Stimulated activated effector memory CD8-positive, alpha-beta T cell treated with anti-CD3 and anti-CD28 coated beads, Interleukin-12 subunit alpha, Interleukin-12 subunit beta, amount 100 ng/mL, for 72 hours (primary cell): ENCODE data around the gene TMEM132D.

ENCODE experiments used
- ATAC-seq: fragments of 150-1000 bp; cut with Tn5 transposase; 2 replicates; pipeline ENCODE4 v1.10.0; 2021
- DNase-seq, 2 donors: peaks; one replicate each; pipeline ENCODE4 v3.0.0; 2021 to 2022; ENCODE audit warnings: low spot score in 2 of 2
- H3K27ac Mint-ChIP-seq: one replicate; pipeline ENCODE4 v1.8.0; 2022; ENCODE audit warnings: mild to moderate bottlenecking, mixed read lengths
- H3K36me3 Mint-ChIP-seq: one replicate; pipeline ENCODE4 v1.8.0; 2022; ENCODE audit warnings: mild to moderate bottlenecking, mixed read lengths
- H3K4me1 Mint-ChIP-seq: one replicate; pipeline ENCODE4 v1.8.0; 2022; ENCODE audit warnings: mixed read lengths
- H3K4me3 Mint-ChIP-seq: one replicate; pipeline ENCODE4 v1.8.0; 2022; ENCODE audit warnings: mild to moderate bottlenecking, mixed read lengths
- H3K9me3 Mint-ChIP-seq: one replicate; pipeline ENCODE4 v1.8.0; 2022; ENCODE audit warnings: mixed read lengths

The TMEM132D gene

DNA sequence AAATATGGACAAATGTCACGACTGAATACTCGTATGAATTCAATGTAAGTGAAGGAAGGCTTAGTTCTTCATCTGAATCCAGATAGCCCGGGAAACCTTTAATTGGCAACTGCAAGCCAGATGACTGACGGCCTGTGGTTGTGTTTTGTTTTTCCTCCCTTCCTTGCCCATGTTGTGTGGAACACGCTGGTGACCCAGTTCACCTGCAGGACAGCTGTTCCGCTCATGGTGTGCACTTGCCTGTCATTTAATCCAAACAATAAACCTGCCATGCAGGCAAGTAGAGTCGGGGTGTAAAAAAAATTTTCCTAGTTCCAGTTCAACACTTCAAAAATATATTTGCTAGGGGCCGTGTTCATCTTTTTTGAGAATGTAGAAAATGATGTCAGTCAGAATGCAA lies 88.0 kb downstream of the TMEM132D start:
- DNase-seq, result no peak
- H3K36me3 Mint-ChIP-seq, result no peaks in the 10 kb centered on the region
- H3K4me1 Mint-ChIP-seq, result no peaks in the 10 kb centered on the region
- no peak for ATAC-seq
- H3K9me3 Mint-ChIP-seq, result no peaks in the 10 kb centered on the region
- no peak overlapping the region for H3K27ac Mint-ChIP-seq
- no peak overlapping the region for H3K4me3 Mint-ChIP-seq

DNA sequence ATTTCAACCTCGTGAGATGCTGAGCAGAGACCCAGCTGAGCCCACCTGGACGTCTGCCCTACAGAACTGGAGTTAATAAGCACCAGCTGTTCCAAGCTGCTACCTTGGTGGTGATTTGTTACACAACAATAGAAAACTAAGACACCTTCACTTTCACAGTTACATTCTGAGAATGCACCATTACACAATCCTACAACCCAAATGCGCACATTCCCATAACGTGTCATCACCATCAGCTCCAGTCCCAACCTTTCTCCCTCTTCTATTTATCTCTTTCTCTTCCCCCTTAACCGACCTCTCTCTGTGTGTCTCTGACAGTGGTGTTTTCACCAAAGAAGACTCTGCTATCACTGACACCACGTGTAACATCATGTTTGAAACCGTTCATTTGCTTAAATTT lies 91.9 kb downstream of the TMEM132D start:
- H3K9me3 Mint-ChIP-seq, result peaks cover 6% of the 10 kb centered on the region

DNA sequence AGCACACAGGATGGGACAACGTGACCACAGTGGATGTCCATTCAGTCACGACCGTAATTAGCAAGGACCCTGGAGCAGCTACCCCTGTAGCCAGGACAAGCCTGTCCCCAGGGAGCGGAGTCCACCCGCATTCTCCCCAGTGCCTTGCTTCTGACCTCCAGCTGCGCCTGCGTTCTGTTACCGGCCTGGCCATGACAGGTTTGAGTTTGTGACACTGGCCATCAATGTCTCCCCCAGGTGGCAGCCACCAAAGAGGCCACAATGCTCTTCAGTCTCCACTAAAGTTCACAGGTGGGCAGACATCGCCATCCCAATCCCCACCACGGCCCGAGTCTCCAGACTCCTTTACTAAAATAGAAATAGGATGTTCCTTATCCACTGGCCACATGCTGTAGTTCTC lies 96.7 kb downstream of the TMEM132D start:
- Mint-ChIP-seq H3K4me3 (no peak overlapping the region), H3K9me3 (peaks cover 6% of the 10 kb centered on the region), H3K27ac (no peak overlapping the region), H3K4me1 (no peaks in the 10 kb centered on the region), H3K36me3 (no peaks in the 10 kb centered on the region)
- DNase-seq, result no peak
- ATAC-seq, result no peak

More for the DNA sequence above, 91.9 kb downstream of the TMEM132D start:
- DNase-seq, result no peak
- no peaks in the 10 kb centered on the region for H3K4me1 Mint-ChIP-seq
- H3K4me3 Mint-ChIP-seq, result no peak overlapping the region
- no peak for ATAC-seq
- H3K36me3 Mint-ChIP-seq, result no peaks in the 10 kb centered on the region
- no peak overlapping the region for H3K27ac Mint-ChIP-seq

DNA sequence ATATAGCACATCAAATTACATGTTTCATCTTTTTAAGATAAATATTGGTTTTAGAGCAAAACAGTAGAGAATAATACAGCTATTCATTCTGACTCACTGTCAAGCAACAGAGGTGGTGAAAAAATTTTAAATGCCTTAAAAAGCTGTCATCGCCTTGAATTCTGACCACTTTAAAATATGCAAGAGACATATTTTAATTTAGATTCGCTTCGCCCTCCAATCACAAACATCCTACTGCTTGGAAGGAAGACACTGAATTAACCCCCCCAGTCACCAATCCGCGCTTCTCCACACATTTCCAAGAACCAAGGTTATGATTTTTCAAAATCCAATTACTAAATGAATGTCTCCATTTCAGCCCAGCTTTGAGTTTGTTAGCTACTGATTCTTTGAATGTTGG lies 112.4 kb downstream of the TMEM132D start:
- Mint-ChIP-seq H3K4me1 (no peaks in the 10 kb centered on the region), H3K9me3 (peaks cover 5% of the 10 kb centered on the region), H3K36me3 (no peaks in the 10 kb centered on the region), H3K4me3 (no peak overlapping the region), H3K27ac (no peak overlapping the region)
- ATAC-seq, result no peak
- no peak for DNase-seq

DNA sequence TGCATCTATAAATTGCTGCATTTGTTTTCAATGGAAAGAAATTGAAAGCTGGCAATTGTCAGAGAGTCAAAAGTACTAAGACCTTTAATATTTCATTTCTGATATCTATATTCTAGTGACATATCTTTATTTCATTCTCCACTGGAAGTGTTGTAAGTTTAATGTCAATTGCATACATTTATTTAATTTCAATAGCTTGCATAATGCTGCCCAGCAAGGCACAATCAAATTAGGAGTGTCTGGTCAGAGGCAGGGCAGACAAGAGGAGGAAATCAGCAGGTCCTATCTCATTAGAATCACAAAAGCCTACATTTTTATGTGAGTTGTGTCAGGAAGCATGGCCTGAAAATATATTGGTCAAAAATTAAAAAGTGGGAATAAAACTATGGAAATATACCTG lies 112.9 kb downstream of the TMEM132D start:
- H3K27ac Mint-ChIP-seq, result no peak overlapping the region
- ATAC-seq (no peak), DNase-seq (no peak)
- H3K4me3 Mint-ChIP-seq, result no peak overlapping the region
- no peaks in the 10 kb centered on the region for H3K4me1 Mint-ChIP-seq
- no peaks in the 10 kb centered on the region for H3K36me3 Mint-ChIP-seq
- H3K9me3 Mint-ChIP-seq, result peaks cover 9% of the 10 kb centered on the region

DNA sequence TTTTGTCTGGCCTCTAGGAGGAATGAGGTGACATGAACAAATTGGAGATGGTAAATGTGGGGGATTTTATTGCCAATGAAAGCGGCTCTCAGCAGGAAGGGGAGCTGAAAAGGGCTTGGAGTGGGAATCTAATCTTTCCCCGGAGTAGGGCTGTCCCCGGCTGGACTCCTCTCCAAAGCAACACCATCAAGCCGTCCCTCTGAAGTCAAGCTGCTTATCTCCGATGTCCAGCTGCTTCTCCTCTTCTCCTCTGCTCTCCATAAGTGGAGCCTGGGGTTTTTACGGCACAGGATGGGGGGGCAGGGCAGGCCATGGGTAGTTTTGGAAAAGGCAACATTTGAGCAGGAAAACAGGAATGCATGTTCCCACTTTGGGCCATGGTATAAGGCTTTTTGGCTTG lies 113.5 kb downstream of the TMEM132D start:
- no peak for ATAC-seq
- DNase-seq, result no peak
- H3K4me1 Mint-ChIP-seq, result no peaks in the 10 kb centered on the region
- H3K36me3 Mint-ChIP-seq, result no peaks in the 10 kb centered on the region
- H3K4me3 Mint-ChIP-seq, result no peak overlapping the region
- no peak overlapping the region for H3K27ac Mint-ChIP-seq
- peaks cover 10% of the 10 kb centered on the region for H3K9me3 Mint-ChIP-seq

DNA sequence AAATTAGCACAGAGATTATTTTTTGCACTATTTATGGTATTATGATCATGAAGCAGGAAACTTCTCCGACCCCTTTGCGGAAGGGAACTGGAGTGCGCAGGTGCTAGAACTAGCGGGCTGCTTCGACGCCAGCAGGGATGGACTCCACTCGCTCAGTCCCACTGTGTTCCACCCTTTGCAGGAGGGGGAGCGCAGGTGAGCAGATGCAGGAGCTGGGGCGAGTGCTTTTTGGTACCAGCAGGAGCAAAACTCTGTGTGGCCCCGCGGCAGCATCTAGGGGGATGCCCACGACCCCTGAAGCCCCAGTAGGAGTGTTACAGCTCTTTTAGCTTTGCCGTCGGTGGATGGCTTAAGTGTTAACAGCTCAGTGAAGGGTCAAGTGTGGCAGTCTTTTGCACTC lies 113.9 kb downstream of the TMEM132D start:
- Mint-ChIP-seq H3K9me3 (peaks cover 10% of the 10 kb centered on the region), H3K27ac (no peak overlapping the region), H3K4me1 (no peaks in the 10 kb centered on the region), H3K36me3 (no peaks in the 10 kb centered on the region), H3K4me3 (no peak overlapping the region)
- ATAC-seq (no peak), DNase-seq (no peak)

DNA sequence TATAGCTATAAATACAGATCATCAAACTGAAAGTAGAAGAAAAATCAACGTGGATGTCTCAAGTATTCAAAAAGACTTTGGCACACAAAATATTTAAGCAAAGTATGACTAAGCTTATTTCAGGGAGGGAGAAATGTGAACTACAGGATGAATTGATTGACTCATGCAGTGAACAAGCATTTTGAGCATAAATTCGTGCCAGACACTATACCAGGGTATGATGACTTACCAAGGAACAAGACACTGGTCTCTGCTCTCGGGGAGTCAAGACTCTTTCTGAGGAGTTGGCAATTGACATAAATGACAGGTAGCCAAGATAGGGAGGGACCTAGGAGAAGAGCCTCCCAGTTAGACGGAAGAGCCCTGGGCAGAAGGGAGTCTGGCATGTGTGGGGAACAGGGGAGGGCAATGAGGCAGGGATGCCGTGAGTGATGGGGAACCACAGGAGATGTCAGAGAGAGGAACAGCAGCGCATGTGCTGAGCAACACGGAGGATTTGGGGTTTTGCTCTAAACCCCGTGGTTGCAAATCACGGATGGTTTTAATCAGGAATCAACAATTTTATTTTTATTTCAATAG lies 115.2 kb downstream of the TMEM132D start:
- Mint-ChIP-seq H3K27ac (no peak overlapping the region), H3K4me1 (no peaks in the 10 kb centered on the region), H3K4me3 (no peak overlapping the region), H3K9me3 (peaks cover 12% of the 10 kb centered on the region), H3K36me3 (no peaks in the 10 kb centered on the region)
- ATAC-seq (no peak), DNase-seq (no peak)

DNA sequence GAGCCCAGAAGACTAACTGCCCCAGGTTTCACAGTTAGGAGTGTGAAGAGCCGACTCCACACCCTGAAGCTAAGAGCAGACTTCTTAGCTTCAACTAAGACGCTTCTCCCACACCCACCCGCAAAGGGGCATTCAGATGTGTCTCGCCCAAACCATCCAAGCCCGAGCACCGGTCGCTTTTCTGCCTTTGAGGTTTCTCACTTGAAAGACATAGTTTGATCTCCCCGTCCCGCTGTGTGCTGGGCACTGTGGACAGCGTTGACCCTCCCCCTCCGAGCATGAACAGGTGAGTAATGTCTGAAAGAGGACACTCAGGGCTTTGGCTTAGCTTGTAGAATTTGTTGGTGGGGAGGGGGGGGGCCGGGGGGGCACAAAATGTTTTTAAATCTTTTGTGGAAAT lies 123.8 kb downstream of the TMEM132D start:
- Mint-ChIP-seq H3K4me1 (no peaks in the 10 kb centered on the region), H3K4me3 (no peak overlapping the region), H3K27ac (no peak overlapping the region), H3K36me3 (no peaks in the 10 kb centered on the region), H3K9me3 (peaks cover 2% of the 10 kb centered on the region)
- ATAC-seq (no peak), DNase-seq (no peak)

DNA sequence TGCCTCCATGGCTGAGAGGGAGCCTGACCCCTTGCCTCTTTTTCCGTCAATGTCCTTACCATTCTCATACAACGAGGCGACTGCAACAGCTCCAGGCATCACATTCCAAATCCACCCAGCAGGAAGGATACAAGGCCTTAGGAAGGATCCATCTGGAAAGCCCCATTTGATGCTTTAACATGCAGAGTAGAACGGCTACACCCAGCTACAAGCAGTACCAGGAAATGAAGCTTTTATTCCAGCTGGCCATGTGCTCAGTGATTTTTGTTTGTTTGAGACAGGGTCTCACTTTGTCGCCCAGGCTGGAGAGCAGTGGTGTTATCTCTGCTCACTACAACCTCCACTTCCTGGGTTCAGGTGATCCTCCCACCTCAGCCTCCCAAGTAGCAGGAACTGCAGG lies 124.8 kb downstream of the TMEM132D start:
- Mint-ChIP-seq H3K36me3 (no peaks in the 10 kb centered on the region), H3K9me3 (peaks cover 2% of the 10 kb centered on the region), H3K27ac (no peak overlapping the region), H3K4me1 (no peaks in the 10 kb centered on the region), H3K4me3 (no peak overlapping the region)
- DNase-seq, result no peak
- no peak for ATAC-seq

DNA sequence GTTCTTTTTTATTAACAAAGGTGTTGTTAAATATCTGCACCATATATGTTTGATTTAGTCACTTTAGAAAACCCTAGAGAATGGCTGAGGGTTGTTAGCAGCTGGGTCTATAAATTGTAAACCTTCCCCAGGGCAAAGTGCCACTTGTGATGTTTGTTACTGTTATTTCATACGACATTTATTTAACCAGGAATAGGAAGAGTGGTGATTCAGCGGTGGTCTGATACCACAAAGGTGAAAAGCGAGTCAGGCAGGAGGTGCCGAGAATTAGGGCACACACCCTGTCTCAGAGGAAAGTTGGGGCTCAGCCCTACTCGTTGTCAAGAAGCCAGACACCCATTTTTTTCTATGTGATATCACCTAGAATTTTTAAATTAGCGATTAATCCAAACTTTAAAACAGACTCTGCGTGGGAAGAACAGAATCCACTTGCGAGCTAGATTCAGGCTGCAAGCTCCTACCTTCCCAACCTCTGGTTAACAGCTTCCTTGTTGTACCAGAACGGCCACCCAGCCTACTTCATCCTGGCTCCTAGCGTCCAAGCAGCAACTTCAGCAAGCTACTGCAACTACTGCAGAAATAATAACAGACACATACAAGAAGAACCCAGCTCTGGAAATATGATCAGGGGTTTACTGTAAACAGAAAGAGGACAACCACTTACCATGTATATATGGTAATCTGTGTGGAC lies 126.7 kb downstream of the TMEM132D start:
- no peak for DNase-seq
- Mint-ChIP-seq H3K4me1 (no peaks in the 10 kb centered on the region), H3K9me3 (peaks cover 5% of the 10 kb centered on the region), H3K27ac (no peak overlapping the region), H3K36me3 (no peaks in the 10 kb centered on the region), H3K4me3 (no peak overlapping the region)
- ATAC-seq, result no peak

DNA sequence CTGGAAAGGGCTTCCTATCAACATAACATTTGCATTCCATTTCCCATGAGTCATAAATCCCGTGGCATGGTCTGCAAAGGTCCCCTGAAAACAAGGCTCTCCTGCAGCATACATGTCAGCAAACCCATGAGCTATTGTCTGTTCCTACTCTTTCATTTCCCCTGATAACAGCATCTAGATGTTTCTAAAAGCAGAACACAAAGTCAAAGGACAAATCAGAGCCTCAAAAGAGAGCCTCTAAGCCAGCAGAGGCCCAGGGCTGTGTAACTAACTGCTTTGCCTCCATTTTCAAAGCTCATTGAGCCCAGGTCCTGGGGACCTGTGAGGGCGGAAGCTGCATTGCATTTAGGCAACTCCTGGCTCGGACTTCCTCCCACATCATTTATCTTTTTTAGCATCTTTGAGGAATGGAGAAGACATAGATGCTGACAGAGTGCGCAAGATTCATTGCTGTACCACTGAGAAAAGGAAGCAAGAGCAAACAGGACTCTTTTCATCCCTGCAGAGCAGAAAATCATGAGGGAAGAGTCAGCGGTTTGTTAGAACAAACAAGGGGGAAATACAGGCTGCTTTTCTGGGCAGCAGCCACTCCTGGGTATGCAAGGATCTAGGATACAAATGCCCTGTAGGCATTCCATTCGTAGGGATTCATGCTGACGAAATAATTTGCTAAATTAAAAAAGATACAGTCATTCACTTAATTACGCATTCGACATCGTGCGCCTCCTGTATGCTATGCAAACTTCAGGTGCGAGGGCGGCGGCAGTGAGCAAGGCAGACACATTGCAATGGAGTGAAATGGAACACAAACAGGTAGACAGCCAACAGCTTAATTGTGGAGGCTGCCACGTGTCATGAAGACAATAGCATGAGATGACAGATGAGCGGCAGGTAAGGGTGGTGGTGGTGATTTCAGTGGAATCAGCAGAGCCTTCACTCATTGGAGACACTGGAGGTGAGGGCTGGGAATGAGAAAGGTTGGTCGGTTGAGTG lies 131.0 kb downstream of the TMEM132D start:
- DNase-seq (no peak), ATAC-seq (no peak)
- Mint-ChIP-seq H3K4me1 (no peaks in the 10 kb centered on the region), H3K27ac (no peak overlapping the region), H3K9me3 (peaks cover 5% of the 10 kb centered on the region), H3K4me3 (no peak overlapping the region), H3K36me3 (no peaks in the 10 kb centered on the region)

DNA sequence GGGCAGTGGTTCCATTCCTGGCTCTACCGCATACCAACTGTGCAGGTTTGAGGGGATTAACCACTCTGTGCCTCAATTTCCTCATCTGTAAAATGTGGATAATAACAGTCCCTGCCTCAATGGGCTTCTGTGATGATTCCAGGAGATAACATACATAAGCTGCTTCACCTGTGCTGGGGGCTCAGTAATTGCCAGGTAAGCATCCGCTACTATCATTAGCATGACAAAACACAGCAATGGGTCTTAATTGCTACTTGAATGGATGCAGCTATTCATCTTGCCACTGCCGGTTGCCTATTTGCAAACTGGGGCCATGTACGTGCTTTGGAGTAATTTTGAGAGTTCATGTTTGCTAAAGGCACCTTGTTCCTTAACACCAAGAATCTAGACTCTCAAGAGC lies 132.6 kb downstream of the TMEM132D start:
- Mint-ChIP-seq H3K4me3 (no peak overlapping the region), H3K9me3 (peaks cover 13% of the 10 kb centered on the region), H3K27ac (no peak overlapping the region), H3K36me3 (no peaks in the 10 kb centered on the region), H3K4me1 (no peaks in the 10 kb centered on the region)
- no peak for DNase-seq
- ATAC-seq, result no peak

DNA sequence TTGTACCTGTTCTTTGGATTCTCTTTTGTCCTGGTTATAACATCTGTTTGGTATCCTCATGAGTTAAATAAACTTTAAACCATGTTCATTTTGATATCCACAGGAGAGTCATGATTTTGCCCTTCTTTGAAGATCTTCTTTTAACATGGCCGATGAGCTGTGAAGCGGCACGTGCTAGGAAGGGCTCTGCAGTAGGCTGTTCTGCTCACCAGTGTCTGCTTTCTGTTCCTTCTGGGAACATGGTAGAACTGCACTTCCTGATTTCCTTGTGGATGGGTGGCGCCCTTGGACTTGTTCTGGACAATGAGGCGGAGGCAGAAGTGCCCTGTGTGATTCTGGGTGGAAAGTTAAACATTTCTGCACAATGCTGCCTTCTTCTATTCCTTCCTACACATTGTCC lies 138.1 kb downstream of the TMEM132D start:
- DNase-seq (no peak), ATAC-seq (no peak)
- Mint-ChIP-seq H3K36me3 (no peaks in the 10 kb centered on the region), H3K27ac (no peak overlapping the region), H3K9me3 (peaks cover 19% of the 10 kb centered on the region), H3K4me3 (no peak overlapping the region), H3K4me1 (no peaks in the 10 kb centered on the region)

DNA sequence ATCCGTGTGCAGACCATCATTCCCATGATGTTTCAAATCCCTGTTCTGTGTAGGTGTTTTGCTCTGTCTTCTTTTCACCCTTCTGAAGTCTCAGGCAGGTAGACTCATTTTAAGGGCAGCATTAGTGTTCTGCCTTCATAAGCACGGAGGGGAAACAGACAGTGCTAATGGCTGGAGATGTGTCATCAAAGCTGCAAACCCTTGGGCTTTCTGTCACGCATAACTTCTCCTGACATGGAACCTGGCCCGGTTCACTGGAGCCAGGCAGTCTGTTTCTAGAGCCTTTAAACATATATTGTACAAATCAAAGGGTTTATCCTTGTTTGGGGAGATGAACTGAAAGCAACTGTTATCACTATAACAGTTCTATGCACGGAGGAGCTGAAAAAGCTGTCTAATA lies 141.4 kb downstream of the TMEM132D start:
- H3K9me3 Mint-ChIP-seq, result peaks cover 19% of the 10 kb centered on the region
- DNase-seq (no peak), ATAC-seq (no peak)
- no peak overlapping the region for H3K4me3 Mint-ChIP-seq
- H3K4me1 Mint-ChIP-seq, result no peaks in the 10 kb centered on the region
- no peaks in the 10 kb centered on the region for H3K36me3 Mint-ChIP-seq
- no peak overlapping the region for H3K27ac Mint-ChIP-seq

DNA sequence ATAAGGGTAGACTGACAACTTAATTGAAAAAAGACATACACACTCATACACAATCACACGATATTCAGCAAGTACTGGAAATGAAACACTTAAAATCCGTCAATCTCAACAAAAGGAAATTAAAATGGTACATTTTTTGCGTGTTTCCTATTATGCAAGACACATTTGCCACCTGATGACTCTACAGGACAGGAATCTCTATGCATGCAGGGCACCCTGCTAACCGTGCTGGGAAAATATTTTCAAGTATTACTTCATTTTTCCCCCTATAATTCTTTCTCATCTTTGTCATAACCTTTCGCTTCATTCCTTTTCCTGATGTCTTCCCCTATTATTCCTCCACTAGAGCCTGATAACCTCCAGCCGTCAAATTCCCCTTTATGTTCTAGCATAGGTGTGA lies 150.2 kb downstream of the TMEM132D start:
- Mint-ChIP-seq H3K27ac (no peak overlapping the region), H3K4me1 (no peaks in the 10 kb centered on the region), H3K36me3 (no peaks in the 10 kb centered on the region), H3K9me3 (peaks cover 3% of the 10 kb centered on the region), H3K4me3 (no peak overlapping the region)
- ATAC-seq (no peak), DNase-seq (no peak)
